SKM-1 (cell line): ENCODE data around the gene UNK.
"Not testable (repeated sequence)": the region's sequence is repeated elsewhere in the genome, so short reads cannot be mapped to it uniquely, and the experiment has no call there.

ENCODE experiments used
- DNase-seq: peaks from one replicate; lab custom pipeline; 2025; ENCODE audit not compliant: unreplicated experiment; lab: John Stamatoyannopoulos, UW

The UNK gene

DNA sequence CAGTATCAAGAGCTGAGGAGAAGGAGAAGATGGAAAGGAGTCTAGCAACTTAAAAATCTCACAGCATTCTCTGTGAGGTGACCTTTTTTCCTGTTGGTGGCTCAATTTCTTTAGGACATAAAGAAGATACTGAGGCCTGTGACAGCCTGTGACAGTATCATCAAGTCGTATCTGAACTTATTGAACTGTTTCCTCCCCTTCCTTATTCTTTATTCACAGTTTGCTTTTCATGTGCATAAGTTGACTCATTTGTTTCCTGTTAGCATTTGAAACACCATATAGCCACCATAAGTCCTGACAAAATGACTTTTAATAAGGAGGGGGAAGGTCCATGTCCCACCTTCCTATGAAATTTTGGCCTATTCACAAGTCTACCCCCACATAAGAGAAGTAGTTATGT, 8.9 kb downstream of the UNK start:
- no peak for DNase-seq

DNA sequence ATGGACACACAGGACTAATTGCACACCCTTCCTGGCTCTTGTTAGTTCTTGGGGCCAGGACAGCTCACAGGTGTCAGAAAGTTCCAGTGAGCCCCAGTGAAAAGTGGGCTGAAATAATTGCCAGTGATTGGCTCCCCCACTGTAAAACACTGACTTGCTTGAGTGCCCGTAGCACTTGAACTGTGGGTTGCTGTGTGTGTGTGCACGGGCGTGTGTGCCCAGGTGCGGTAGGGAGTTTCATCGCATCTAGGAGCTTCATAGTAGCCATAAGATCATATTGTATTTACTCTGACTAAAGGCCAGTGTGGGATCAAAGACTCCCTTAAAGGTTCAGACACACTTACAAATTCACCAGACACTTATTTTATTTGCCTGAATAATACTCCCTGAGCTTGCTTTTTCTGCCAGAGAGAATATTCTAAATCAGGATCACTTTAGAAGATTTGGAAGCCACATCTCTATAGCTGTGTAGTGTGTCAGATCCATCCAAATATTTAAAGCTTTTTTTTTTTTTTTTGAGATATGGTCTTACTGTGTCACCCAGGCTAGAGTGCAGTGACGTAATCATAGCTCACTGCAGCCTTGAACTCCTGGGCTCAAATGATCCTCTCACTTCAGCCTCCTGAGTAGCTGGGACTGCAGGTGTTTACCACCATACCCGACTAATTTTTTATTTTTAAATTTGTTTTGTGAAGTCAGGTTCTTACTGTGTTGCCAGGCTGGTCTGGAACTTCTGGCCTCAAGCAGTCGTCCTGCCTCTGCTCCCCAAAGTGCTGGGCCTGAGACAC, 11.4 kb downstream of the UNK start:
- DNase-seq = no peak

DNA sequence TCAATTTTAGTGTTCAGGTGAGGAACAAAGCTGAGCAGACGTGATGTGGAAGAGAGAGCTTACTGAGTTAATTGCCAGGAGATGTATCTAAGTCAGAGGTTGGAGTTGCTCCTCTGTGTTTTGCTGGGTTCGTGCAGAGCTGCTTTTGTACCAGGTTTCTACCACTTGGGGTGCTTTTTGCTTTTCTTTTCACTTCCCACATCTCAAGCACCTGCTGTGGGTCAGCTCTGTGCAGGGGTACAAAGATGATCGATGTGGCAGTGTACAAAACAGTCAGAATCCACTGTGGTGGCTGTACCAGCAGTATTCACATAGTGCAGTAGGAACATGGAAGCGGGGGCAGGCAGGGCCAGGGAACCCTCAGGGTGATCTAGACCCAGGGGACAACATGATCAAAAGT, 14.8 kb downstream of the UNK start:
- no peak for DNase-seq

DNA sequence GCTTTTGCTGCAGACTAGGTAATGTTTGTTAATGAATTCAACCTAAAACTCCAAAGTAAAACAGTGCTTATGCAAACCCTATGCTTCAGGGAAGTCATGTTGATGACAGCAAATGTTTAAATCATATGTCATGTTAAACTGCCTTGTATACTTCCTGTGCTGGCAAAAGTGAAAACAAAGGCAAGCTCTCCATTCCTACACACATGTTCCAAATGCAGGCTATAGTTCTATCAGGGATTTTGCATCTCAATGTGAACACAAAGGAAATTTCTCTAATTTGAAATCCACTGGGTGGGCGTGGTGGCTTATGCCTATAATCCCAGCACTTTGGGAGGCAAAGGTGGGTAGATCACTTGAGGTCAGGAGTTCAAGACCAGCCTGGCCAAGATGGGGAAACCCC, 19.3 kb downstream of the UNK start:
- no peak for DNase-seq

DNA sequence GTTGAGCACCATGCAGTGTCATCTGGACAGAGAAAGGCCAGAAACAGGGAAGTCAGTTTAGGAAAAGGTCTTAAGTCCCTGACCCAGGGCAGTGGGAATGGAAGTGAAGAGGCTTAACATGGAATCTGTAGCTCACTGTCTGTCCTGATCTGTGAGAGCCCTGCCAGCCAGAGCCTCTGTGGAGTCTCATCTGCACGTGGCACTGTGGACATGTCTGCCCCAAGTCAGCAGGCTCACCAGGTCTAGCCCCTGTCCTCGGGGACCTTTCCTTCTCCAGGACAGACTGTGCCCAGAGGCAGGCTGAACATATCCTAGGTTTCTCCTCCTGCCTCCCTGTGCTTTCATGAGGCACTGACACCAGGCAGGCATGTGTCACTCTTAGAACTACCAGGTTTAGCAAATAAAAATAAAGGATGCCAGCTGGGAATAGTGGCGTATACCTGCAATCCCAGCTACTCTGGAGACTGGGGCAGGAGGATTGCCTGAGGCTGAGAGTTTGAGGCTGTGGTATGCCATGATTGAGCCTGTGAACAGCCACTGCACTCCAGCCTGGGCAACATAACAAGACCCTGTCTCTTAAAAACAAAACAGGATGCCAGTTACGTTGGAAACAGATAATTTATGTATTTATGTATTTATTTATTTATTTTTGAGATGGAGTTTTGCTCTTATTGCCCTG, 22.4 kb downstream of the UNK start:
- no peak for DNase-seq

DNA sequence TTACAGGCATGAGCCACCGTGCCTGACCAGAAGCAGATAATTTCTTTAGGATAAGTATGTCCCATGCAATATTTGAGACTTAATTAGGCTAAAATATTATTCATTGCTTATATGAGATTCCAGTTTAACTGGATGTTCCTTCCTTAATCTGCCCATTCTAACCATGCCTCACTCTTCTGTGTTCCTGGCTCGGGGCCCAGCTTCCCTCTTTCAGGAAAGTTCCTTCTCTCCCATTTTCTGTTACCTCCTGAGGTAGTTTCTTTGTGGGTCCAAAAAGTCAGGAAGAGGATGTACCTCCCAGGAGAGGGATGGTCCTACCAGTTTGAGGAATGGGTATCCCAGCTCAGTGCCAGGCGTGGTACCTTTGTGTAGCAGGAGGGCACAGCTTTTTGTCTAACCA, 23.3 kb downstream of the UNK start:
- DNase-seq = no peak

DNA sequence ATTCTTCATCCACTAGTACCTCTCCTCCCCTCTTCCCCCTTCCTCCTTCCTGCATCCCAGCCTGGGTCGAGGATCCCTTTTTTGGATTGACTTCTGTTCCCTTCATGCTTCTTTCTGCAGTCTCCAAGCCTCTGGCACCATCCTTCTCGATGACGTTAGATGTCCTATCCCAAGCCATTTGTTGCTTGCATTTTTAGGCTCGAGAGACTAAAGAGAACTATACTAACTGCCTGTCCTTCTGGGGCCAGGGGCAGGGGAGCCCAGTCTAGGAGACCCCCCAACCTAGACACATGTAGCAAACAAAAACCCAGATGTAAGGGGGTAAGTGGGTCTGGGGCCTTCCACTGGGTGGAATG, 23.9 kb downstream of the UNK start:
- DNase-seq = no peak

DNA sequence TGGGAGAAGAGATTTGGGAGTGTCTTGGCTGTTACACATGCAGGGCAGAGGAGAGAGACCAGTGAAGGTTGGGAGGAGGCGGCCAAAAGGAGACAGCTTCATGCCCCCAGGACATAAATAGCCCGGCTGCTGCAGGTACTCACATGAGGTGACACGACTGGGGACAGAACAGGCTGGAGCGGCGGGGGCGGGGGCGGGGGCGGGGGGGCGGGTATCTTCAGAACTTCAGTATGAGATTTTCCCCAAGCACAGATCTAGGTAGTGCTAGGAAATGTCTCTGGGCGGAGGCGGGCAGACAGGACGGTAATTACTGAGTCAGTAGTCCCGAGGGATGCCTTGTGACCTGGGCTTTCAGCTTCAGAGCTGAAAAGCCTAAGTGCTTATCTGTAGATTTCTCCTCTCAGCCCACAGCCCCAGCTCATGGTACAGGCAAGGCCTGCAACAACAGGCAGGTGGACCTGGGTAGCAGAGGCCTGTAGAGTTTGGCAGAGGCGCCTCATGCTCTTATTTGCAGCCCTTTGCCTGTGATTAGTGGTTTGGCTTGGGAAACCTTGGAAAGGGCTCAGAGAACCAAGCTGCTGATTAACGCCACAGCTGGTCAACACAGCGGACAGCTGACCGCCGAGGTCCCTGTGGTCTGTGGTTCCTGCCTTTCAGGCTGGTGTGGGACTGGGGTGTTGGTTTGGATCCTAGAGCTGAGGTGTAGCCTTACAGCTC, 24.5 kb downstream of the UNK start:
- no peak for DNase-seq

DNA sequence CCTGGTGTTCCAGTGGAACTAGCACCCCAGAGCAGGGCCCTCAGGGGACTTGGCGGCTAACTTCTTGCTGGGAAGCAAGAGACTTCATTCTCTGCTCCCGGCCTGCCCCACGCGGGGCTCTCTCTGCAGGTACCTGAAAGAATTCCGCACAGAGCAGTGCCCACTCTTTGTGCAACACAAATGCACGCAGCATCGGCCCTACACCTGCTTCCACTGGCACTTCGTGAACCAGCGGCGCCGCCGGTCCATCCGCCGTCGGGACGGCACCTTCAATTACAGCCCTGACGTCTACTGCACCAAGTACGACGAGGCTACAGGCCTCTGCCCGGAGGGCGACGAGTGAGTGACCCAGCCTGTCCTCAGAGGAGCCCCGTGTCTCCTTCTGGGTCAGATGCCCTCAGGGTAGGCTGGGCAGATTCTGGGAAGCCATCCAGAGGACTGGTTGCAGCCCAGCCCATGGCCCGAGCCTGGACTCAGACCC, 25.1 kb downstream of the UNK start:
- no peak for DNase-seq

DNA sequence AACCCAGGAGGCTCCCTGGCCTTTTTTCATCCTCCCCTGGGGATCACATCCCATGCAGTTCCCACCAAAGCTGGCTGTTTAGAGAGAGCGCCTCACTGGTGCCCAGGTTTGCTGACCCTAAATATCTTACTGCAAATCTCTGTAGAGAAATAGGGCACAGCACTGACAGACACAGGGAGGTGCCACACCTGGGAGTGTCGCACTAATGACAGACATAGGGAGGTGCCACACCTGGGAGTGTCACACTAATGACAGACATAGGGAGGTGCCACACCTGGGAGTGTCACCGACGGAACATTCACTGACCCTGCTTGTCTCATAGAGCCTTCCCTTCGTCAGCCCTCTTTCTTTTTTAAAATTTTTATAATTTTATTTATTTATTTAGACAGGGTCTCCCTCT, 25.6 kb downstream of the UNK start:
- no peak for DNase-seq

DNA sequence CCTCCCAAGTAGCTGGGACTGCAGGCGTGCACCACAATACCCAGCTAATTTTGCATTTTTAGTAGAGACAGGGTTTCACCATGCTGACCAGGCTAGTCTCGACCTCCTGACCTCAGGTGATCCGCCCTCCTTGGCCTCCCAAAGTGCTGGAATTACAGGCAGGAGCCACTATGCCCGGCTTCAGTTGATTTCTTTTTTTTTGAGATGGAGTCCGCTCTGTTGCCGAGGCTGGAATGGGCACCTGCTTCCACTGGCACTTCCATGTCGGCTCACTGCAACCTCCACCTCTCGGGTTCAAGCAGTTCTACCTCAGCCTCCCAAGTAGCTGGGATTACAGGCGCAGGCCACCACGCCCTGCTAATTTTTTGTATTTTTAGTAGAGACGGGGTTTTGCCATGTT, 26.1 kb downstream of the UNK start:
- DNase-seq = not testable (repeated sequence)

DNA sequence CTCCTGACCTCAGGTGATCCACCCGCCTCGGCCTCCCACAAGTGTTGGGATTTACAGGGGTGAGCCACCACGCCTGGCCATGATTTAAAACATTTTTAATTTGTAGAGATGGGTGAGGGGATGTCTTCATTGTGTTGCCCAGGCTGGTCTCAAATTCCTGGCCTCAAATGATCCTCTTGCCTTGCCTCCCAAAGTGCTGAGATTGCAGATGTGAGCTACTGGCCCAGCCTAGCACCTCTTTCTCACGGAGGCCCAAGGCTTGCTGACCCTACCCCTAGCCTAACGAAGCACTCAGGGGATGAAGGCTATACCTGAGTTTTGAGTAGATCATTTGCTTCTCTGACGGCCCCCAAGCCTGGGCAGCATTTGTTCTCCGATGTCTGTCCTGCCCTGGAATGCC, 26.6 kb downstream of the UNK start:
- no peak for DNase-seq

DNA sequence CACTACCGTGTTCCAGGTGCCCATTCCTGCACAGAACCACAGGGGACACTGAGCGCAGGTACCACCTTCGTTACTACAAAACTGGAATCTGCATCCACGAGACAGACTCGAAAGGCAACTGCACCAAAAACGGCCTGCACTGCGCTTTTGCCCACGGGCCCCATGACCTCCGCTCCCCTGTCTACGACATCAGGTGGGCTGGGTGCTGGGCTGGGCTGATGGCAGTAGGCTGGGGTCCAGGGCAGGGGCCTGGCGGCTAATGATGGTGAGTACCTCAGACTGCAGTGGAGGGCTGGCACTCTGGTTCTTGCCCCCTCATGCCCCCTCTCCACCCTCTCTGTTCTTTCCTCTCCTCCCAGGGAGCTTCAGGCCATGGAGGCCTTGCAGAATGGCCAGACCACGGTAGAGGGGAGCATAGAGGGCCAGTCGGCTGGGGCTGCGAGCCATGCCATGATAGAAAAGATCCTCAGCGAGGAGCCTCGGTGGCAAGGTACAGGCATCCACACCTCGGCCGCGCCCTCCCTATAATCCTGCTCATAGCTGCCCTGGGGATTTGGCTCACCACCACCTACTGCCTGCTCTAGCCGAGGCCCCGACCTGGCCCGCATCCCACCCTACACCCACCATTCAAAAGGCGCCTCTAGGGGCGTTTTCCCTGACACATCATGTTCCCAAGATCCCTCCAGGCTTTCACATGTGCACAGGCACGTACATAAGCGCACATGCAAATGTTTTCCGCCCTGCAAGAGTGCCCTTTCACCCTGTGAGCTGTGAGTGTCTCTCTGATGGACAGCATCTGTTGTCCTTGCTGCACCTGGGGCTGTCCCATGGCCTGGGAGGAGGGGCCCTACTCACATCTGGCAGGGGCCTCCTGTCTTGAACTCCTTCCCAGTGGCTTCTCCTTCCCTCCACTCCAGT, 27.7 kb downstream of the UNK start:
- DNase-seq = no peak

DNA sequence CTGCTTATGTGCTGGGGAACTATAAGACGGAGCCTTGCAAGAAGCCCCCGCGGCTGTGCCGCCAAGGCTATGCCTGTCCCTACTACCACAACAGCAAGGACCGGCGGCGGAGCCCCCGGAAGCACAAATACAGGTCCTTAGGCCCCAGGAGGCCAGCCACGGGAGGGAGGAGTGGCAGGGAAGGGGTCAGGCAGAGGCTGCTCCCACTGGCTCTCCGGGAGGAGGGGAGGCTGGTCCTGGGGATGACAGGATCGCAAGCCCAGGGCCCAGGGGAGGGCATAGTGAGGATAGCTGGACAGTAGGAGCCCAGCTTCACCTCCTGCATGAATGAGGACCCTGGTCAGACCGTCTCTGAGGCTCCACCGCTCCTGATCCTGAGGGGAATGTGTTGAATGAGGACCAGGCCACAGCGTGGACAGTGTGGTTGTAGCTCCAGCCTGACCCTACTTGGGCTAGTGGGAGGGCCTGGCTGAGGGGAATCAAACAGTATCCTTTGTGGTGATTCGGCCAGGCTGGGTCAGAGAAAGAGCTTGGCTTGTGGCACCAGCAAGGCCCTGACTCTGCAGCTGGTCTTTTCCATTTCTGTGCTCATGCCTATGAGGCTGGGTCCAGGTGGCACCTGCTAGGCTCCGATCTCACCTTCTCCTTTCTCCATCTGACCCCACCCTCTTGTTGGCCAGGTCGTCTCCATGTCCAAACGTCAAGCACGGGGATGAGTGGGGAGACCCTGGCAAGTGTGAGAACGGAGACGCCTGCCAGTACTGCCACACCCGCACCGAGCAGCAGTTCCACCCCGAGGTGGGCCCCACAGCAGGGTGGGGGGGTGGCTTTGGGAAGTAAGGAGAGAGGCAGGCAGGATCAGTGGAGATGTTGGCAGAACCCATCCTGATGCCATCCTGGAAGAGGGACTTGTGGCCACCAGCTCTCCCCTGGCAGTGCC, 28.7 kb downstream of the UNK start:
- DNase-seq = no peak

DNA sequence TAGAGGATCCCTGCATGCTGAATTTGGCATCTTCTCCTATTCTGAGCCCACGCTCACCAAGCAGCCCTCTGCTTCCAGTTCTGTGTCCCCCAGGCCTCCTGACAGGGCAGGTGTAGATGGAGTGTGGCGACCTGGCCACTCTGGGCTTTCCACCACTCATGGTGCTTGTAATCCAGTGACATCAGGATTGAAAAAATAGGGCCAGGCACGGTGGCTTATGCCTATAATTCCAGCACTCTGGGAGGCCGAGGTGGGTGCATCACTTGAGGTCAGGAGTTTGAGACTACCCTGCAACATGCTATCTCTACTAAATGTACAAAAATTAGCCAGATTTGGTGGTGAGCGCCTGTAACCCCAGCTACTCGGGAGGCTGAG, 29.4 kb downstream of the UNK start:
- DNase-seq = no peak

DNA sequence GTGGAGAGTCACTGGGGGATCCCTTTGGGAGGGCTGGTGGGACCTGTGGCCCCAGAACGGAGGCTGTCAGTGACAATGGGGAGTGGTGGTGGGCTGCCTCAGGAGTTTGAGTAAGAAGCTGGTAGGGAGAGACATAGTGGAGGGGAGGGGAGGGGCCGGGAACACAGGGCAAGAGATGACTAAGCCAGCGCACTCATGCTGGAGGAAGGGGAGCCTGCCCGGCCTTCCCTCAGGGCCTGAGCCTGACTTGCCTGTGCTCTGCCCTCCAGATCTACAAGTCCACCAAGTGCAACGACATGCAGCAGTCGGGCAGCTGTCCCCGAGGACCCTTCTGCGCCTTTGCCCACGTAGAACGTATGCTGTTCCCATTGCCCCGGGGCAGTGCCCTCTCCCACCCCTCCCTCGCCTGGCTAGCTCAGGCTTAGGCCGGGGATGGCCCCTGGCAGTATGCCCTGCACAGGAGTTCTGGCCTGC, 30.3 kb downstream of the UNK start:
- DNase-seq = no peak

DNA sequence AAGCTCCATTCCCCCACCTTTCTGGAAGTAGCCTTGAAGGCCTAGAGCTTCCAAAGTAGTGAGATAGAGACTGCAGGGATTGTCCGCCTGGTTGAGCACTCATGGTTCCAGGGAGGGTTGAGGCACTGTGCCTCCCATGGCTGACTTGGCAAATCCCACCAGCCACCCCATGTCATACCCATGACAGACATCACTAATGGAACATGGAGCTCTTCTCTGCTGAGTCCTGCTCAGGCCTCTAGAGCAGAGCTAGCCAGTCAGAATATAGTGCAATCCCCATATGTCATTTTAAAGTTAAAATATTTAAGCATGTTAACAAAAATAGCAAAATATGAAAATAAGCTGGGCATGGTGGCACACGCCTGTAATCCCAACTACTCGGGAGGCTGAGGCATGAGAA, 30.8 kb downstream of the UNK start:
- no peak for DNase-seq

DNA sequence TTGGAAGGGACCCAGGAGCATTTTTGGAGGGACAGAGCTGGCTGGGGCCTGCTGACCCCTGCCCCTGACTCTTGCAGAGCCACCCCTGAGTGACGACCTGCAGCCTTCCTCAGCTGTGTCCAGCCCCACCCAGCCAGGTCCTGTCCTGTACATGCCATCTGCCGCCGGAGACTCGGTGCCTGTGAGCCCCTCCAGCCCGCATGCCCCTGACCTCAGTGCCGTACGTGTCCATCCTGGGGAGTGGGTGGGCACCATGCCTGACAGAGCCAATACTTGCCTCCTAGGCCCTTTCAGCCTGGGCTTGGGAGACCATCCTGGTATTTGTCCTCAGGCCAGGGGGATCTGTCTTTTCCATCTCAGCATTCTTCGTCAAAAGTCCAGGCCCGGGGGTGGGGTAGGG, 32.1 kb downstream of the UNK start:
- no peak for DNase-seq

DNA sequence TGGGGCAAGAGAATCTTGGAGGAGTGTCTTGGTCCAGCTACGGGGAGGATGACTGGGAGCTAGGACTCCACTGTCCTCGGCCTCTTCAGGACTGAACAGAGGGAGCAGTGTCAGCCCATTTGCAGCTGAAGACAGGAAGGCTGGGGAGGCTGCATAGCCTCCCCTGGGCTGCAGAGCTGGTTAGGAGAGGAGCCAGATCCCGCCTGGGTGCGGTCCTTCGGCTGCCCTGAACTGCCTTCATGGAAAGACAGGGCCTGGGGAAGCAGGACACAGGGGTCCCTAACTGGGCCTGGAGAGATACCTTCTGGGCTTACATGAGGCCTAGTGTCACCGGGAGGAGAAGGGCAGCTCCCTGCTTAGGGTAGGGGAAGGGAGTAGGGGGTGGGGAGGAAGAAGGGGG, 33.0 kb downstream of the UNK start:
- no peak for DNase-seq

DNA sequence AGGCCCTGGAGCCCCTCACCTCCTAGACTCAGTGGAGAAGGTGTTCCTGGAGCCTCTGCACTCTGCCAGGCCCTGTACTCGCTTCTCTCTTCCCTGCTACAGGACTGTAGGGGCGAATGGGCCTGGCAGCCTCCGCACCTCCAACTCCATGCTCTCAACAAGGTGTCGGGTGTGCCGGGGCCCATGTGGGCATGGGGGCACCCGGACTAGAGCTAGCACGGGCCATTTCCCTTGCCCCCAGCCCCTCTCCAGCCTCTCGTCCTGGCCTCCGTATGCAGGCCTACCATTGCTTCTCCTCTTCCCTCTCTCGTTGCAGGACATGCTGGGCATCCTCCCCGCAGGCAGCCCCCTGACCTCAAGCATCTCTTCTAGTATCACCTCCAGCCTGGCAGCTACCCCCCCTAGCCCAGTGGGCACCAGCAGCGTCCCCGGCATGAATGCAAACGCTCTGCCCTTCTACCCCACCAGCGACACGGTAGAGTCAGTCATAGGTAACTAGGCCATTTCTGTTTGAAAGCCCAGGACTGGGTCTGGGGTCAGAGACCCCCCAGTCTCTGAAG, 33.8 kb downstream of the UNK start:
- DNase-seq = no peak
